Epithelial cell of esophagus (primary cell): ENCODE results near the gene FBLN2.

Experiments
- DNase-seq: peaks from one replicate; pipeline ENCODE4 v3.0.0; 2010; ENCODE audit warnings: low read depth
- H3K4me3 ChIP-seq: 2 replicates; pipeline ENCODE4 v1.5.1; 2011; ENCODE audit warnings: mild to moderate bottlenecking, low read length, control low read depth
- CTCF ChIP-seq: IDR thresholded peaks from 2 replicates; pipeline ENCODE4 v1.5.1; 2011; ENCODE audit warnings: low read depth, mild to moderate bottlenecking, low read length, control low read depth, inconsistent platforms; ENCODE audit not compliant: insufficient read depth; ENCODE audit errors: missing control alignments

The FBLN2 gene

GRCh38 chr3:13582366-13583250 is 33.7 kb downstream of the FBLN2 start:
- no peak for DNase-seq
- no peak overlapping the region for H3K4me3 ChIP-seq
- TF ChIP-seq CTCF: no peak

DNA sequence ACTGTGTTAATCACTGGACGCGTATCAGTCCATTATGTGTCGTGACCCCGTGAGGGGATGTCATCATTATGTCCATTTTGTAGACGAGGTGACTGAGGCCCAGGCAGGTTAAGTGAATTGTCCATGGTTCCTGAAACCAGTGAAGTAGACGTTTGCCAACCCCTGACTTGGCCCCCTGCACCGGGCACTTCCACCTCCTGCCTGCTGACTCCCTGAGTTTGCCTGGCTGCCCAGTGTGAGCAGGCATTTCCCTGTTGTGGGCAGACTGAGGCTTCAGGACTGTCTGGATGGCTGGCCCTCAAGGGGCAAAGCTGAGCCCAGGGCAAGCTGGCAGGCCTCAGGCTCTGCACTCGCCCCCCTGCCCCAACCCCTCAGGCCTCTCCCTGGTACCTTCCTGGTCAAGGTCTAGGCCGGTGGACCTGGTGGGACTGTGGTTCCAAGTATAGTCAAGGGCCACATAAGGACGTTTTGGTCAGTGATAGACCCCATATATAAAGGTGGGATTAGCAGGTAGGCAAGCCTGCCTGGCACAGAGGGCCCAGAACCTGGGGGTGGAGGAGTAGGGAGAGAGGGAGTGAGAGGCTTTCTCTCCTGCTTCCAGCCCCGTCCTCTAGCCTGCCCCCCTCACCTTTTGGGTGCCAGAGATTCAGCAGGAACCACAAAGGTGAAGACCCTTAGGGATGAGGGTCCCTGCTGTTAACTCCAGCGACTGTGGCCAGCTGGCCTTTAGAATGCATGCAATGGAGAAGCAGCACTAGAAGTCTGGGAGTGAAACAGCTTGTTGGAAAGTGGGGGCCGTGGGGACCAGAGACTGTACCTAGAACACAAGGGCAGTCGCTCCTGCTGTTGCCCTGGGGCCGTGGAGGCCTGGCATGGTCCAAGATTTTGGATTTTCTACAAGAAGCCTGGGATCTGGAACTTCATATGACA is 34.6 kb downstream of the FBLN2 start:
- no peak for DNase-seq
- TF ChIP-seq CTCF: no peak
- no peak overlapping the region for H3K4me3 ChIP-seq

DNA sequence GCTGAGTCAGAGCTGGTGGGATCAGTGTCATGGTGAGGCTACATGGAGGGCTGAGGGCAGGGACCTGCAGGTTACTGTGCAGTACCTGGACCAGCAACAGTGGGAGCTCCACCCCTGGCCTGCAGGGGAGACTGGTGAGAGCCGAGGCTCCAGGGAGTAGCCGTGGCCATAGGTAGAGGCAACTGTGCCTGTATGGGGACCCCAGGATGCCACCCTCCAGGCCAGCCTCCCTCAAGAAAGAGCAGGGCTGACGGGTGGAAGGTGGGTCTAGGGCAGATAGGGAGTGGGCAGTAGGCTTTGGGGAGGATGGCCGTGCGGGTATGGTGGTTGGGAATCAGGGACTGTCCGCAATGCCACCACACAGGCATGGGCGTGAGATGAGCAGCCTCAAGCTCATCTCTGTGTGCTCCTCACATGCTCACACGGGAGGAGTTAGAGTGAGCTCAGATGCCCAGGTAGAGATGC is 35.5 kb downstream of the FBLN2 start:
- no peak for DNase-seq
- no peak overlapping the region for H3K4me3 ChIP-seq
- no peak for TF ChIP-seq CTCF

- no peak overlapping the region for H3K4me3 ChIP-seq
- no peak for DNase-seq
- no peak for TF ChIP-seq CTCF
These were observed 36.0 kb downstream of the FBLN2 start for GRCh38 chr3:13584901-13585300.

- H3K4me3 ChIP-seq: no peak overlapping the region
- TF ChIP-seq CTCF: no peak
- no peak for DNase-seq
These were observed 38.5 kb downstream of the FBLN2 start for GRCh38 chr3:13587442-13587841.

DNA sequence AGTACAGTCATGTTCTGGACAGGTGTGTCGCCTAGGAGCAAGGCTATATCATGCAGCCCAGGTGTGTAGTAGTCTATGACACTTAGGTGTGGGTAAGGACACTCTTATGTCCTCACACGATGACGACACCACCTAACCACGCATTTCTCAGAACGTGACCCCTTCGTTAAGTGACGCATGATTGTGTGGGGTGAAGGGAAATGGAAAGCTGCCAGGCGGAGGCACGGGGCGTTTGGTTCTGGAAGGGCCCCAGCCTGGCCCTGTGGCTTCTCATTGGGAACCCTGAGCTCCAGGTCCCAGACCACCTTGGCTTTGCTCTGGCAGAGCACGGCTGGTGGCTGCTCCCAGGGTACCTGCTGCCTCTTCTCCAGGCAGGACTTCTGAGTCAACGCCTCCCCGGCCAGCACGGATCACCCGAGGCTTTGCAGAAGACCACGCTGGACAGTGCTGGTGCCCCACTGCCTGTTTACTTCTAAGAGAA is 39.3 kb downstream of the FBLN2 start:
- peak; percentile 38 for DNase-seq
- no peak for TF ChIP-seq CTCF
- no peak overlapping the region for H3K4me3 ChIP-seq
